Adipose tissue (tissue), 3 donors: Measurements from ENCODE around the gene TRAF4. TPM values are rescaled to one million over a fixed set of nuclear protein-coding genes. Genes with fewer than 3 reads are reported as not detected.
"Not testable (repeated sequence)": the region's sequence is repeated elsewhere in the genome, so short reads cannot be mapped to it uniquely, and the experiment has no call there.

Source experiments
- H3K27ac ChIP-seq: one replicate; pipeline ENCODE4 v1.5.1; 2013; ENCODE audit warnings: low read depth, low read length
- WGBS, 3 donors: extraction: QIAGEN DNeasy Blood & Tissue Kit; methylation state at CpG; one replicate each; pipeline ENCODE4 v1.1.7; 2013; 5-methylcytosine and 5-hydroxymethylcytosine counted together
- polyA plus RNA-seq, 3 donors: library from polyadenylated mRNA; stranded (reverse); fragments of 200-250 nt; gene quantifications; one replicate each; pipeline ENCODE4 v1.2.3, GENCODE V29; 2013
- donor health status: healthy with polysubstance abuse.
- donor health status: Bipolar disorder and iron deficiency.
- donor health status: healthy.

The TRAF4 gene
- polyA plus RNA-seq, 3 donors = 10.9 to 22.7 (median 19.5) TPM

DNA sequence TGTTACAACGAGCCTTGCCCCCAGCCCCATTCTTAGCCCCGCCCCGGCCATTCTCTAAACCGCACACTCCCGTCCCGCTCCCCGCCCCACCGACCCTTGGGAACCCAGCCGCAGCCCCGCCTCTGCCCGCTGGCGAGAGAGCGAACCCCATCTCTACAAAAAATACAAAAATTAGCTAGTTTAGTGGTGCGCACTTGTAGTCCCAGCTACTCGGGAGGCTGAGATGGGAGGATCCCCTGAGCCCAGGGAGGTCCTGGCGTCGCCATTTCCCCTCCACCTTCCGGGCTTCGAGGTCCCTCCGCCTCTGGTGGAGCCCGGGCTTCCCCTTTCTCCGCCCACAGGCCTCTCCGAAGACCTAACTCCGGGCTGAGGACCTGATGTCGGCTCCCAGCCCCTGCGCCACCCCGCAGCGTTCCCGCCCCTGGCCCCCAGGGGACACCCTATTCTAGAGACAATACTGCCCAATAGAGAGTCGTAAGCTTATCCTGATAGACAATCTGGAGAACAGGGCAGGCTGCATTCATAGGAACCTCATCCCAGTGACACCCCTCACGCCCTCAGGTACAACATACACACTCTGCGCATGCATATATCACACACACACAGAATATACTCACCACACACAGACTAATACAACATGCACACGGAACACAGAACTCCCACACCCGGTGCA is 31.6 kb upstream of the TRAF4 start:
- no peak overlapping the region for H3K27ac ChIP-seq

DNA sequence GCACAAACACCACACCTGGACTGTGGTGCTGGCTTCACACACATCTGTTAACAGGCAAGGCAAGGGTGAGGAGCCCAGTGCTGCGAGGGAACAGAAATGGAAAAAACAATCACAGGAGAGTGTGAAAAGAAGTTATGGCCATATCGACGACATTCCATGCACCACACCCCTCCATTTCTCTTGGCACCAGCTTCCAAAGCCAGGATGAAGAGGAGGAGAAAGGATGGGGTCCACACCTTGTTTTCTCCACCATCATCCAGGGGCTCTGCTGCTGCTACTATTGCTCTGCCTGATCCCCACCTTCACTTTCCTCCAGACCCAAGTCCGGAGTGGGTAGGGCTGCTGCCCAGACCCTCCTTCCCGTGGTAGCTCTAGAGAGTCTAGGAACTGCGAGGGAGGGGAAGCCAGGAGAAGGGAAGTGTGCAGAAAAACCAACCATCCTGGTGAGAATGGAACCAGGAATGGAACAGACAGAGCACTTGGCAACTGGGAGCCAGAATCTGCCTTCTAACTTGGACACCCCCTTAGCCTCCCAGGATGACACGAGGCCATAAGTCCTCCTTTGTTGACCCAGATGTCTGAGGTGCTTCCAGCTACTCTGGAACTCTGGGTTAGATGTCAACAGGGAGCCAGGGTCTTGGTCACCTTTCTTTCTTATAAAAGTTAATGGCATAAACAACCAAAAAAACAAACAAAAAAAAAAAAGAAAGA is 31.0 kb upstream of the TRAF4 start:
- no peak overlapping the region for H3K27ac ChIP-seq

More for the DNA sequence above, 31.6 kb upstream of the TRAF4 start:
- 16 to 47% (median 19%) methylated on average over 33 to 34 of the region's 34 CpGs for WGBS, 3 donors

GRCh38 chr17:28714281-28714680 is 29.5 kb upstream of the TRAF4 start:
- WGBS, 3 donors = 82 to 92% (median 85%) methylated on average over 3 of the region's 3 CpGs
- no peak overlapping the region for H3K27ac ChIP-seq

More for the DNA sequence above, 31.0 kb upstream of the TRAF4 start:
- WGBS, 3 donors = 78 to 82% (median 79%) methylated on average over 7 of the region's 7 CpGs

GRCh38 chr17:28715217-28715616 is 28.6 kb upstream of the TRAF4 start:
- H3K27ac ChIP-seq = no peak overlapping the region
- WGBS, 3 donors = 83 to 92% (median 87%) methylated on average over 2 of the region's 2 CpGs

DNA sequence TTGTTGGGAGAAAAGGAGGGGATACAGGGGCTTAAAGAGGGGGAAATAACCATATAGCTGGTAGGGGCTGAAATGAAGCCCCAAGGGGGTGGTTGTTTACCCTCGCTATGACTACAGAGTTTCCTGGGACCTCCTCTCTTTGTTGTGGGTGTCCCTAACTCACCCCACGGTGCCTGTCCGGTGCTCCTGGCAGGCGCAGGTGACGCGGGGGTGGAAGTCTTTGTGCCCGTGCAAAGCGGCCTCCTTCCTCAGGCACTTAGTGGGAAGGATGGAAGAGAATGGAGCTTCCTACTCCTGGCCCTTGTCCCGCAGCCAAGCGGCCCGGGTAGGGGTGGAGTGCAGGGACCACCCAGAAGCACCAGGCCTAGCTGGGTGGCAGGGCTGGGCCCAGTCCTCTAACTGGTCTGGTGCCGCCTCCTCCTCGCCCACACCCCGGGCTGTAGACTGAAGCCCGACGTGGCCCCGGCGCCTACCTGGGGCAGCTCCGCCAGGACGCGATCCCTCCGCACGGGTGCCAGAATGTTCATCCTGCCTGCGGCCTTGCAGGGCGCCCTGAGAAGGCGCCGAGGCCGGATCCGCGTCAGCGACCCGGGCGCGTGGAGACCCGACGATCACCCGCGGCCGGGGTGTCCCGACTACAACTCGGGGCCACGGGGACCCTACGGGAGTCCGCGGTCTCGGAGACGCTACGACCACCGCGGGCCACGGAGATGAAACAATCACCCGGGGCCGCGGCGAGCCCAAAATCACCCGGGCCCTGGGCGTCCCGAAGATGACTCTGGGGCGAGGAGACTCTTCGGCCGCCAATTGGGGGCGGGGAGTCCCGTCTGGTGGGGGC is 26.9 kb upstream of the TRAF4 start:
- H3K27ac ChIP-seq = no peak overlapping the region
- 11 to 24% (median 13%) methylated on average over 56 to 63 of the region's 63 CpGs for WGBS, 3 donors

DNA sequence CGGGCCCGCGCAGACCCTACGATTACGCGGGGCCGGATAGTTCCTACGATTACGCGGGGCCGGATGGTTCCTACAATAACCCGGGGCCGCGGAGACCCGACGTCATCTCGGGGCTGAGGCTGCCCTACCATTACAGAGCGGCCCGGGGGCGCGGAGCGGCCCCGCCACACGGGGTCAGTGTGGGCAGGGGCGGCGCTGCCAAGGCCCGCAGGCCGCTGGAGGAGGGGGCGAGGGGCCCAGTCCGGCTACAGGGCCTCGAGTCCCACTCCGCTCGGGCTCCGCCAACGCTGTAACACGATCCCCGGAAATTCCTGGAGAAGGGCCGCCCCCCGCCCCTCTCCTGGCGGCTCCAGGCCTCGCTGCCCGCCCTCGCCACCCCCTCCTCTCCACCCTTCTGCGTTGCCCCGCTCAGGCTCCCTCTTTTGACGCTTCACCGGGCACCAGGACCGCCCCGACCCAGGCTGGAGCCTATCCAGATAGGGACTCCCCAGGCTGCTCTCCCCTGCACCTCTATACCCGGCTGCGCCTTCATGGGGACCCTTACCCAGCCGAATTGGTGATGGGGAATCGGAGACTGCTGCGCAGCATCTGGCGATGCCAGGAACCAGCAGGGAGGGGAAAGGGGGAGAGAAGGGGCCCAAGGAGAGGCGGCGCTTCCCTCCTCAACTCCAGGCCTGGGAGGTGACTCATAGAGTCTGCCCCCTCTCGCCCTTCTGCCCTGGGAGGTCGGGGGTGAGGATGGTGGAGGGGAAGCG is 26.1 kb upstream of the TRAF4 start, which contains the start of gene RAB34:
TSS of gene RAB34 (minus strand) at position 291 of the 755 bp plus-strand sequence. CDS start 602 bp downstream, outside the sequence.
- 5 to 15% (median 8%) methylated on average over 58 to 60 of the region's 60 CpGs for WGBS, 3 donors
- peak within 1 kb of the TSS; percentile 28 for H3K27ac ChIP-seq

DNA sequence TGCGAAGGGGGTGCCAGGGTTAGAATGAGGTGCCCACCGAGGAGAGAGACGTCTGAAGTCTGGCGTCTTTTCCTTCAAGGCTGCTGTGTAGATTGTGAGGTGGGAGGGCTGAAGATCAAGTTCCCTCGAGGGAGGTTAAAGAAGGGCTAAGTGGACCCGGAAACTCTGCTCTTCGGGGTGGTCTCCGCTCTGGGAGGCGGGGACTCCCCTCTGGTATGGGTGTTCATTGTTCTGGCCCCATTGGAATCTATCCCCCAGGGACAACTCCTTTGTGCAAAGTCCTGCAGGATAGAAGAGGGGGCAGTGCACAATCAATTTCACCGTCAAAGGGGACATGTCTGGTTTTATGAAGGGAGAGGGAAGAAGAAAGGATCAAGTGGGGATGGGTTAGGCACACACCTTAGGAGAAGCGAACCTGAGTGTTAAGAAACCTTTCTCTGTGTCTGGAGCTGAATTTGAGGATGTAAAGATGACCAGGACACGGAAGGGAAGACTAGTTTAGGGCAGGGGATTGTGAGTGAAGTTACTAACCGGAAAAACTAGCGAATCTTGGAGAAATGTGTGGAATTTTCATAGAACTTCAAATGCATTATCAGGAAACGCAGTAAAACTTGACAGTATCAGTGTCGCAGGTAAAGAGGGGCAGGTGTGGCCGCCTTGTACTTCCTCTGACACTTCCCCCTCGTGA is 25.3 kb upstream of the TRAF4 start:
- 33 to 66% (median 39%) methylated on average over 18 of the region's 18 CpGs for WGBS, 3 donors
- peak overlapping the region; percentile 28 for H3K27ac ChIP-seq

DNA sequence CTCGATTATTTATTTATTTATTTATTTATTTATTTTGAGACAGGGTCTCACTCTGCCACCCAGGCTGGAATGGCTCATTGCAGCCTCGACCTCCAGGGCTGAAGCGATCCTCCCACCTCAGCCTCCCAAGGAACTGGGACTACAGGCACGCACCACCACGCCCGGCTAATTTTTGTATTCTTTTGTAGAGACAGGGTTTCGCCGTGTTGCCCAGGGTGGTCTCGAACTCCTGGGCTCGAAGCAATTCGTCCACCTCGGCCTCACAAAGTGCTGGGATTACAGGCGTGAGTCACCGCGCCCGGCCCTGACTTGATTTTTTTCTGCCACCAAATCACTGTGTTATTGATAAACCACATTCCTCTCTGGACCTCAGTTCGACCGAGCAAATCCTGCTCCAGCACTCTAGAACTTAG is 24.8 kb upstream of the TRAF4 start:
- H3K27ac ChIP-seq = no peak overlapping the region
- 35 to 40% (median 35%) methylated on average over 18 of the region's 18 CpGs for whole genome bisulfite sequencing, 3 donors

DNA sequence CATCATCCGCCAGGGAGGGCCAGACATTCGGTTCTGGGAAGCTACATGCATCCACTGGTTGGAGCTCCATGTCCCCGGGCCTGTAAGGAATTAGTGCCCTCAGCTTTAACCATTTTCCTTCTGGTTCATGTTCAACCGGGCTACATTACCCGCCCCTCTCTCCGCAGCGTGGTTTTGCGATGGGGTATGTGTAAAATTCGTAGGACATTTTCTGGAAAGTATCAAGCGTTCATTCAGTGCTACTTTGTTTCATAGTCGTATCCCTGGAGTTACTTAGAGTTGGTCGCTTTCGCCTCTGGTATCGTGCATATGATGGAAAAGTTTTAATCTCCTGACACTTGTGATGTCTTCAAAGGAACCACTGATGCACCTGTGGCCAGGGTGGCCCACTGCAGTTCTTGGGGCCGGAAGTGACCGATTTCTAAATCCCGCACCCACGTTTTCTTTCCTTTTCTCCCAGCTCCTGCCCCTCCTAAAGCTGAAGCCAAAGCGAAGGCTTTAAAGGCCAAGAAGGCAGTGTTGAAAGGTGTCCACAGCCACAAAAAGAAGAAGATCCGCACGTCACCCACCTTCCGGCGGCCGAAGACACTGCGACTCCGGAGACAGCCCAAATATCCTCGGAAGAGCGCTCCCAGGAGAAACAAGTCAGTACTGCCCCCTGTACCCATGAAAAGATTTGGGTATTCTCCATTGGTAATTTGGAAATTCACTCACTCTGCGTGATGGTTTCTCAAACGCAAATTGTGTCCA is 23.4 kb upstream of the TRAF4 start:
- WGBS, 3 donors = 2 to 3% (median 3%) methylated on average over 25 to 28 of the region's 30 CpGs
- no peak overlapping the region for H3K27ac ChIP-seq

DNA sequence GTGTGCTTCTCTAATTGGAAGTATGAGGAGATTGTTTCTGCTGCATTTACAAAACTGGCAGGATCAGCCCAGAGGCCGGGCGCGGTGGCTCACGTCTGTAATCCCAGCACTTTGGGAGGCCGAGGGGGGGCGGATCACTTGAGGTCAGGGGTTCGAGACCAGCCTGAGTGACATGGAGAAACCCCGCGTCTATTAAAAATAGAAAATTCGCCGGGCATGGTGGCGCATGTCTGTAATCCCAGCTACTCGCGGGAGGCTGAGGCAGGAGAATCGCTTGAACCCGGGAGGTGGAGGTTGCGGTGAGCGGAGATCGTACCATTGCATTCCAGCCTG is 22.8 kb upstream of the TRAF4 start:
- H3K27ac ChIP-seq = not testable (repeated sequence)
- 33 to 43% (median 42%) methylated on average over 19 of the region's 19 CpGs for WGBS, 3 donors

GRCh38 chr17:28722417-28723158 is 21.2 kb upstream of the TRAF4 start:
- H3K27ac ChIP-seq = no peak overlapping the region
- WGBS, 3 donors = 63 to 80% (median 77%) methylated on average over 7 of the region's 7 CpGs

GRCh38 chr17:28723159-28723835 is 20.5 kb upstream of the TRAF4 start:
- 73 to 81% (median 77%) methylated on average over 6 of the region's 6 CpGs for WGBS, 3 donors

GRCh38 chr17:28723836-28724499 is 19.8 kb upstream of the TRAF4 start:
- 80 to 87% (median 83%) methylated on average over 4 of the region's 4 CpGs for WGBS, 3 donors
- H3K27ac ChIP-seq = not testable (repeated sequence)

More at GRCh38 chr17:28723159-28723835, 20.5 kb upstream of the TRAF4 start:
- no peak overlapping the region for H3K27ac ChIP-seq

- WGBS, 3 donors = 80 to 84% (median 81%) methylated on average over 10 of the region's 10 CpGs
- no peak overlapping the region for H3K27ac ChIP-seq
Measured at GRCh38 chr17:28724500-28725165, 19.2 kb upstream of the TRAF4 start.

- WGBS, 3 donors = 19 to 30% (median 27%) methylated on average over 20 of the region's 20 CpGs
- no peak overlapping the region for H3K27ac ChIP-seq
Measured at GRCh38 chr17:28725166-28725659, 18.6 kb upstream of the TRAF4 start.
